Smooth muscle cell (in vitro differentiated cells): Measurements from ENCODE around the gene DAAM1. TPM values are rescaled to one million over a fixed set of nuclear protein-coding genes. Genes with fewer than 3 reads are reported as not detected.

Experiments used
- DNase-seq: peaks from one replicate; lab custom pipeline; 2025; ENCODE audit not compliant: unreplicated experiment; lab: John Stamatoyannopoulos, UW
- H2AFZ ChIP-seq: fragments of 200-600 bp; sonication (generic); 2 replicates; pipeline ENCODE4 v1.6.0; 2016; ENCODE audit warnings: antibody characterized with exemption, low read depth, mild to moderate bottlenecking
- H3F3A ChIP-seq: fragments of 200-600 bp; sonication (generic); 2 replicates; pipeline ENCODE4 v1.6.0; 2017; ENCODE audit warnings: antibody characterized with exemption, low read depth
- H3K27ac ChIP-seq: fragments of 200-600 bp; sonication (generic); 2 replicates; pipeline ENCODE4 v1.5.1; 2016; ENCODE audit warnings: low read depth, mild to moderate bottlenecking
- H3K27me3 ChIP-seq: fragments of 200-600 bp; sonication (generic); 2 replicates; pipeline ENCODE4 v1.6.1; 2016; ENCODE audit warnings: low read depth, mild to moderate bottlenecking
- H3K36me3 ChIP-seq: fragments of 200-600 bp; sonication (generic); 2 replicates; pipeline ENCODE4 v1.5.1; 2016; ENCODE audit warnings: low read depth
- H3K4me1 ChIP-seq: fragments of 200-600 bp; sonication (generic); 2 replicates; pipeline ENCODE4 v1.5.1; 2016; ENCODE audit warnings: low read depth
- H3K4me2 ChIP-seq: fragments of 200-600 bp; sonication (generic); 2 replicates; pipeline ENCODE4 v1.6.0; 2016; ENCODE audit warnings: mild to moderate bottlenecking
- H3K4me3 ChIP-seq: fragments of 200-600 bp; sonication (generic); 2 replicates; pipeline ENCODE4 v1.5.1; 2016; ENCODE audit warnings: mild to moderate bottlenecking
- H3K79me2 ChIP-seq: fragments of 200-600 bp; sonication (generic); 2 replicates; pipeline ENCODE4 v1.6.0; 2016; ENCODE audit warnings: low read depth, mild to moderate bottlenecking
- H3K9ac ChIP-seq: fragments of 200-600 bp; sonication (generic); 2 replicates; pipeline ENCODE4 v1.6.0; 2016; ENCODE audit warnings: low read depth
- H3K9me3 ChIP-seq: fragments of 200-600 bp; sonication (generic); replicated peaks from 2 replicates; pipeline ENCODE4 v1.5.1; 2016; ENCODE audit warnings: low read depth
- H4K20me1 ChIP-seq: fragments of 200-600 bp; sonication (generic); 2 replicates; pipeline ENCODE4 v1.6.0; 2016; ENCODE audit warnings: low read depth
- CTCF ChIP-seq: fragments of 200-600 bp; sonication (generic); IDR thresholded peaks from 2 replicates; pipeline ENCODE4 v1.5.1; 2017; ENCODE audit warnings: borderline replicate concordance, mild to moderate bottlenecking, antibody characterized with exemption; ENCODE audit not compliant: insufficient read depth, poor library complexity, severe bottlenecking
- WGBS: methylation state at CpG from one replicate; pipeline ENCODE4 v1.1.7; 2016; ENCODE audit warnings: low lambda C conversion rate; 5-methylcytosine and 5-hydroxymethylcytosine counted together
- polyA plus RNA-seq: library from polyadenylated mRNA; unstranded; fragments of >200 nt; fragmentation: Nextera tagmentation; extraction: Ambion mirVana; gene quantifications from 2 replicates; pipeline ENCODE4 v1.2.1, GENCODE V29; 2016
- total RNA-seq: library from RNA; depleted of rRNA; stranded (reverse); fragments of >200 nt; gene quantifications from 2 replicates; pipeline ENCODE4 v1.2.3, GENCODE V29; 2014

DAAM1 gene
- total and polyA plus RNA-seq, 2 experiments from 2014 or later = 10.9 to 46.4 TPM

GRCh38 chr14:59177262-59177661, 11.2 kb upstream of the DAAM1 start:
- H3K27ac ChIP-seq = no peak overlapping the region
- H3K9ac ChIP-seq = no peak overlapping the region
- TF ChIP-seq CTCF = no peak
- DNase-seq = no peak
- no peaks in the 10 kb centered on the region for H3K4me1 ChIP-seq
- H3K4me3 ChIP-seq = no peak overlapping the region
- no peak overlapping the region for H2AFZ ChIP-seq
- no peaks in the 10 kb centered on the region for H3K36me3 ChIP-seq
- H3K4me2 ChIP-seq = no peak overlapping the region
- H4K20me1 ChIP-seq = no peaks in the 10 kb centered on the region
- no peaks in the 10 kb centered on the region for H3K79me2 ChIP-seq
- H3K9me3 ChIP-seq = no peaks in the 10 kb centered on the region
- no peaks in the 10 kb centered on the region for H3K27me3 ChIP-seq
- H3F3A ChIP-seq = no peaks in the 10 kb centered on the region
- WGBS = 55% methylated on average over 2 of the region's 2 CpGs

- no peaks in the 10 kb centered on the region for H3K9me3 ChIP-seq
- WGBS = 87% methylated on average over 1 of the region's 1 CpG
- no peak overlapping the region for H3K4me3 ChIP-seq
- no peak overlapping the region for H2AFZ ChIP-seq
- no peaks in the 10 kb centered on the region for H4K20me1 ChIP-seq
- H3K9ac ChIP-seq = no peak overlapping the region
- DNase-seq = no peak
- H3K4me1 ChIP-seq = no peaks in the 10 kb centered on the region
- no peak for TF ChIP-seq CTCF
- H3K79me2 ChIP-seq = no peaks in the 10 kb centered on the region
- H3K36me3 ChIP-seq = no peaks in the 10 kb centered on the region
- H3K27me3 ChIP-seq = no peaks in the 10 kb centered on the region
- H3K4me2 ChIP-seq = no peak overlapping the region
- H3F3A ChIP-seq = no peaks in the 10 kb centered on the region
- no peak overlapping the region for H3K27ac ChIP-seq
Observed at GRCh38 chr14:59181791-59182190, 6.7 kb upstream of the DAAM1 start.

GRCh38 chr14:59182641-59183040, 5.8 kb upstream of the DAAM1 start:
- TF ChIP-seq CTCF = no peak
- Histone ChIP-seq H3K9ac (no peak overlapping the region), H2AFZ (no peak overlapping the region), H3K4me2 (no peak overlapping the region), H4K20me1 (no peaks in the 10 kb centered on the region), H3K36me3 (no peaks in the 10 kb centered on the region), H3K79me2 (no peaks in the 10 kb centered on the region), H3K27me3 (no peaks in the 10 kb centered on the region), H3K4me1 (no peaks in the 10 kb centered on the region), H3K4me3 (no peak overlapping the region), H3K9me3 (no peaks in the 10 kb centered on the region), H3F3A (no peaks in the 10 kb centered on the region), H3K27ac (no peak overlapping the region)
- WGBS = 89% methylated on average over 5 of the region's 5 CpGs
- no peak for DNase-seq

GRCh38 chr14:59183150-59183549, 5.3 kb upstream of the DAAM1 start:
- H3K4me3 ChIP-seq = no peak overlapping the region
- H3F3A ChIP-seq = no peaks in the 10 kb centered on the region
- H3K9me3 ChIP-seq = no peaks in the 10 kb centered on the region
- no peak overlapping the region for H3K4me2 ChIP-seq
- H3K79me2 ChIP-seq = no peaks in the 10 kb centered on the region
- DNase-seq = no peak
- no peak overlapping the region for H3K9ac ChIP-seq
- no peak for TF ChIP-seq CTCF
- H3K27ac ChIP-seq = no peak overlapping the region
- no peaks in the 10 kb centered on the region for H4K20me1 ChIP-seq
- no peaks in the 10 kb centered on the region for H3K27me3 ChIP-seq
- no peak overlapping the region for H2AFZ ChIP-seq
- H3K36me3 ChIP-seq = no peaks in the 10 kb centered on the region
- no peaks in the 10 kb centered on the region for H3K4me1 ChIP-seq
